Glomerular endothelial cell (primary cell): Measurements from ENCODE around the gene PI4K2A. TPM values are rescaled to one million over a fixed set of nuclear protein-coding genes. Genes with fewer than 3 reads are reported as not detected.

Experiments
- DNase-seq: peaks from one replicate; pipeline ENCODE4 v3.0.0-alpha.2; 2011; ENCODE audit warnings: low read depth, low spot score; ENCODE audit errors: extremely low read depth
- total RNA-seq: library from RNA; depleted of rRNA; stranded (reverse); fragments of >200 nt; gene quantifications from 2 replicates; pipeline ENCODE4 v1.2.3, GENCODE V29; 2015

PI4K2A gene
- 26.6 and 30.3 TPM in 2 replicates for total RNA-seq

DNA sequence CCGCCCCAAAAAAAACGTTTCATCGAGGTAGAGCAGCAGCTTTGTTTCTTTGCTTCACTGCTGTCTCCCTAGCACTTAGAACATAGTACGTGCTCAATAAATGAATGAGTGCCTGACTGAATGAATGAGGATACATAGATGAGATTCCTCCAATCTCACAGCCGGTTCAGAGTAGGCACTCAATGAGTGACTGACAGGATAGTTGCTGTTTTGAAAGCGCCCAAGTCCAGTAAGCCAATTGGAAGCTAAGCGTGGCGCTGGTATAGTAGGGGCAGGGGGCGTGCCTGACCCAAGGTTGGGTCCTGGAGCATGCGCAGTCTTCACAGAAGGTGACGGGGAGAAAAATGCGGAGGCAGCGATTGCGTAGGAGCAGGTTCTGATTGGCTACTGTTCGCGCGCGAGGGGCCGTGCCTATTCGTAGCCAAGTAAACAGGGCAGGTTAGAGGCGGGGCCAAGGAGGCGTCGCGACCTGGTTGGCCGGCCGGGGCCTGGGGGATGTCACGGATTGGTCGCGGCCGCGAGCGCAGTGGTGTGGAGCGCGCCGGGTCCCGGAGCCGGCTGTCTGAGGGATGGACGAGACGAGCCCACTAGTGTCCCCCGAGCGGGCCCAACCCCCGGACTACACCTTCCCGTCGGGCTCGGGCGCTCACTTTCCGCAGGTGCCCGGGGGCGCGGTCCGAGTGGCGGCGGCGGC, at the start of gene PI4K2A:
Gene PI4K2A (plus strand): TSS at position 498 of the 694 bp plus-strand sequence. CDS start 72 bp downstream, at position 570.
- DNase-seq, result peak; percentile 97

DNA sequence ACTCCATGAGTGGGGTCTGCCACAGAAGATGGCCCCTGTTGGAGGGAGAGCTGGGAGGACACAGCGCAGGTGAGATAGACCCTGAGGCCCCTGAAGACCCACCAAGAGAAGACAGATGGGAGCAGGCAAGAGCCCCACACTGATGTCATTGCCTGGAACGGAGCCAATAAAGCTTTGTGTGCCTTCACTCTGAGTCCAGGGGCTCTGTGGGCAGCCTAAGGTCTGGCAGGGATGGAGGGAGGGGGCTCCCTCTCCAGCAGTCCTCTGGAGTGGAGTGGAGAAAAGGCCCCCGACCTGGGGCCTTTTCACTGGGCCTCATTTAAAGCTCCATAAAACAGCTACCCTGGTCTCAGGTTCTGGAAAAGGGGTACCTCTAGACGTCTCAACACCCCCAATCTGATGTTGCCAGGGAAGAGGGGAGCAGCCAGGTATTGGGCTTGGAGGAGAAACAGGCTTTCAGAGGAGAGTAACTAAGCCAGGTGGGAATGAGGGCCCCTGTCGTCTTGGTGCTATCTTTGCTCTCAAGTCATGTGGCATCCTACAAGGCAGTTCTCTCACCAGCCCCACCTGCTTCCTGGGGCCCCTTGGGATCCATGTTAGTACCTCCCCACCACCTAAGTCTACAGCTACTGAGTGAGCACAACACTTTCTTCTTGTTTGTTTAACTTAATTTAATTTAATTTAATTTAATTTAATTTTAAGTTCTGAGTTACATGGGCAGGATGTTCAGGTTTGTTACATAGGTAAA, 49.5 kb upstream of the PI4K2A start:
- no peak for DNase-seq

DNA sequence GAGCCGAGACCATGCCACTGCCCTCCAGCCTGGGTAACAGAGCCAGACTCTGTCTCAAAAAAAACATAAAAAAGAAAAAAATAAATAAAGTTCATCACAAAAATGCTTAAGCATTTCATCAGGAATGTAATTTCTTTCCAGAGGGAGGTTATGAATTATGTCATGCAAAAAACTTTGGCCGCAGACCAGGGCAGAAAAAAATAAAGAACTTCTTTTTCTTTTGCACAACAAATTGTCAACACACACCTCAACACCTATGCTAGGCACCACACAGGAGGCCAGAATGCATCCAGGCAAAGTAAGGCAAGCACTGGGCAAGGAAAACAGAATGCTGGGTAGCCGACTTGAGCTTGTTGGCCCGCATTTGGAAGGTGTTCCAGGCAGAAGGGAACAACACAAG, 47.0 kb upstream of the PI4K2A start:
- DNase-seq, result no peak

DNA sequence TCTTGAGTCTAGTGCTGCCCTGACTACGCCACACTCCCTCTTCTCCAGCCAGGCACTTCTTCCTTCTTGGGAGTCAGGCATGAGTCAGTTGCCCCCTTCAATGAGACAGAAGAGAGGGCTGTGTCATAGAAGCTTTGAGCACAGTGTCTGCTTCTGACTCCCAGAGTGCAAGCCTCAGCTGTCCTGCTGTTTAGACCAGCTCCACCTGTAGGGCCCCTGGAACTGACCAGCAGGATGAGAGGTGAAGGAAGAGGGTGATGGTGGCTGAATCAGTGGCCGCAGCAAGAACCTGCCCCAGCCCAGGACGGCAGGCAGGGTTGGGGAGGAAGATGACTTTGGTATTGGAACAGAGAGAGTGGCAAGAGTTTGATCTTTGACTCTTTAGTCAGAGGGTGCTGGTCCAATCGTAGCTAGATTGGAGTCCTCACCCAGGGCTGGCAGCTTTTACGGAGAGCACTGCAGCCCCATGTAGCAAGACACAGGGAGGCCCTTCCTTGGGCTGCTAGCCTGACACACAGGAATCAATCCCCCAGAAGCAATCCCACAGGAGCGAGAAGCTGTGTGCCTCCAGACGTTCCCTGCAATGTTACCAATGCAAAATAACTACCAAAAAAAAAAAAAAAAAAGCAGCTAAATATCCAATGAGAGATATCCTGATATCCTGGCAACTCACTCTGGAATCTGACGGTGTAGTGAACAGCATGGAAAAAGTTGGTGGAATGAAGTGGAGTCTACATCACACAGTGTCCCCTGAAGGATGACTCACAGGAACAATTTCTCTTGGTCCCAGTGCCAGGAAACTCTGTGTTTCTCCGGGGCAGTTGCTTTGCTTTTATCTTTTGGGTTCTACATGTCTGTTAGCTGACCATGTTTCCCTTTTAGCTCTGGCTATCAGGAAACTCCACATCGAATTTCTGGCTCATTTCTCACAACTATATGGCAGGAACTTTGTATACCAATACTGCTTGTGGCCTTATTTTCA, 44.1 kb upstream of the PI4K2A start:
- peak; percentile 93 for DNase-seq

DNA sequence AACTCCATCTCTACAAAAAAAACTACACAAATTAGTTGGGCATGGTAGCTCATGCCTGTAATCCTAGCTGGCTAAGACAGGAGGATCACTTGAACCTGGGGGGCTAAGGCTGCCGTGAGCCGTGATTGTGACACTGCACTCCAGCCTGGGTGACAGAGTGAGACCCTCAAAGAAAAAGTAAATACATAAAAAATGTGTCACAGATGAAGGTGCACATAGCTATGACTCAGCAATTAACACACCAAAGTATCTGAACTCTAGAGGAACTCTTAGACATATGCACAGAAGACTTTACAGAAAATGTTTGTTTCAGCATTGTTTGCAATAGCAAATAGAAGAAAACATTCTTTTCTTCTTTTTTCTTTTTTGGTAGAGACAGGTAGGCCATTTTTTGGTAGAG, 42.7 kb upstream of the PI4K2A start:
- no peak for DNase-seq

DNA sequence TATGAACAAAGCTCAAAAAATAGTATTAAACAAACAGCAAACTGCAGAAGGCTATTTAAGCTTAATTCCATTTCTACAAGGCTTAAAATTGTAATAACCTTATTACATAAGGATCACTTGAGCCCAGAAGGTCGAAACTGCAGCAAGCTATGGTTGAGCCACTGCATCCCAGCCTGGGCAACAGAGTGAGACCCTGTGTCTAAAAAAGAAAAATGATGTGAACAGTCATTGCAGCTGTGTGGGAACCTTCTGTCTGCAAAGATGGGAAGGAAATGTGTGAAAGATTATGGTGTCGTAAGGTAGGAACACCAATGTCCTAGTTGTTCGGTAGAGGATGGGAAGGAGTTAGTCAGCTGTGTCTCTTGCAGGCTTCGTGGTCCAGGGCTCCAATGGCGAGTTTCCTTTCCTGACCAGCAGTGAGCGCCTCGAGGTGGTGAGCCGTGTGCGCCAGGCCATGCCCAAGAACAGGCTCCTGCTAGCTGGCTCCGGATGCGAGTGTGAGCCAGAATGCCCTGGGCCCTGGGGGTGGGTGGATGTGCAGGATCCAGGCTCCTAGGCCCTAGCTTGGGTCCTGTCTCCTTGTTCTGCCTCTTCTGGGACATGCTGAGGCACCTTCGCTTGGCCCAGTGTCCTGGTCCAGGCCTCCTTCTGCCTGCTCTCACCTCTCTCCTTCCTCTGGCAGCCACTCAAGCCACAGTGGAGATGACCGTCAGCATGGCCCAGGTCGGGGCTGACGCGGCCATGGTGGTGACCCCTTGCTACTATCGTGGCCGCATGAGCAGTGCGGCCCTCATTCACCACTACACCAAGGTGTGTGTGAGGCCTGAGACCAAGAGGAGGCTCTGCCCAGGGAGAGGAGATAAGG, 41.8 kb upstream of the PI4K2A start:
- no peak for DNase-seq

DNA sequence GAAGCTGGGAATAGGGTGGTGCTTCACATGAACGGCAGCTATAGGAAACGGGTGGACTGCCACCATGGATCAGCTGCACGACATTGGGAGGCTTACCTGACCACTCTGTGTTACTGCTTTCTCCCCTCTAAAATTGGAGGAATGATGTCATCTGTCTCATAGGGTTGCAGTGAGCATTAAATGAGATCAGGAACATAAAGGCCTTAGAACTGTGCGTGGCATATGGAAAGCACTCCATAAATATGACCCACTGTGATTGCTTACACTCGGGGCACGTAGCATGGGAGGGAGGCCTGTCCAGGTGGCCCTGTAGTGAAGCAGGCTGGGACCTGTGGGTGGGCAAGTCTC, 41.2 kb upstream of the PI4K2A start:
- no peak for DNase-seq

DNA sequence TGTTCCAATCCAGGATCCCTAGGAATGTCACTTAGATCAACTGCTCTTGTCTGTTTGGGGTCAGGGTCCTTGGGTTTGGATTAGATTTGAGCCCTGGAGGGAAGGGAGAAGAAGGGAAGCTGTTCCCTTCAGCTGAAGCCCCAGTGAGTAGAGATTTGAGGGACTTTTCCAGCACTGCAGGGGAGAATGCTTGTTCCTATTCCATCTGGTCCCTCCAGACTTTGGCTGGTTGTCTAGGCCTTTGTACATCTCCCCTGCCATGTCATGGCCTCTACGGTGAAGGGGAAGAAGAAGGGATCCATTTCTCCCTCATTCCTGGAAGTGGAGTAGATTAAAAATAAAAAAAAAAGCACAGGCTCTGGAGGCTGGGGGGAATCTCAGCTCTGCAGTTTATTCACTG, 39.9 kb upstream of the PI4K2A start:
- no peak for DNase-seq

DNA sequence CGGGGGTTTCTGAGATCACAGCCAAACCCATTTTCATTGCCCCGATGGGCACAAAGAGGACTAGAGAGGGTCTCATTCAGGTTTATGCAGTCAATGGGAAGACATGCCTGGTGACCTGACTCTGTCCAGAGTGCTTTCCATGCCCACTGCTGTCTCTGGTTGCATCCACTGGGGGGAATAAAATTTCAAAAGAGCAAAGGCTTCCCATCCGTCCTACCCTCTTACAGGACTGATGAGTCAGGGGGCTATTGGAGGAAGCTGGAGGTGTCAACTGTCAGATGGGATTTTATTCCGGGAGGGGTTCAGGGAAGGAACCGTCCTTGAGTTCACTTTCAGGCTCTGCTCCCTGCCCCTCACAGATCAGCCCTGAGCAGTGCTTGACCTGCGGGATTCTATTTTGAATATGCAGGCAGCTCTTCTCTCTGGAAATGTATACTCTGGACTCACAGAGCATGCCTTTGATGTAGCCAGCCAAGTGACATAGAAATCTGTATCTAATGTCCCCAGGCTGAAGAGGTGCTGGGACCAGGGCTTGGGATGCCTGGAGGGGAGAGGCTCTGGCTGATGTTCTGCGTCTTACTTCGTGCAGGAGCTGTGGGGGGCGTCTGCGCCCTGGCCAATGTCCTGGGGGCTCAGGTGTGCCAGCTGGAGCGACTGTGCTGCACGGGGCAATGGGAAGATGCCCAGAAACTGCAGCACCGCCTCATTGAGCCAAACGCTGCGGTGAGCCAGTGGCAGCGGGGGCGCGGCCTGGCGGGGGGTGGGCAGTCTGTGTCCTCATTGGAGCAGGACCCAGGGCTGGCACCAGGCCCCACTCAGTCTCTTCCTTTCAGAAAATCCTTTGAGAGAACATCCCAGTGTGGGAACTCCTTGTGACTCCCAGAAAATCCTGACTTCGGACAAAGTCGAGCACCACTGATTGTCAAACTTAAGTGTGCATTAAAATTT, 38.9 kb upstream of the PI4K2A start:
- DNase-seq, result no peak

DNA sequence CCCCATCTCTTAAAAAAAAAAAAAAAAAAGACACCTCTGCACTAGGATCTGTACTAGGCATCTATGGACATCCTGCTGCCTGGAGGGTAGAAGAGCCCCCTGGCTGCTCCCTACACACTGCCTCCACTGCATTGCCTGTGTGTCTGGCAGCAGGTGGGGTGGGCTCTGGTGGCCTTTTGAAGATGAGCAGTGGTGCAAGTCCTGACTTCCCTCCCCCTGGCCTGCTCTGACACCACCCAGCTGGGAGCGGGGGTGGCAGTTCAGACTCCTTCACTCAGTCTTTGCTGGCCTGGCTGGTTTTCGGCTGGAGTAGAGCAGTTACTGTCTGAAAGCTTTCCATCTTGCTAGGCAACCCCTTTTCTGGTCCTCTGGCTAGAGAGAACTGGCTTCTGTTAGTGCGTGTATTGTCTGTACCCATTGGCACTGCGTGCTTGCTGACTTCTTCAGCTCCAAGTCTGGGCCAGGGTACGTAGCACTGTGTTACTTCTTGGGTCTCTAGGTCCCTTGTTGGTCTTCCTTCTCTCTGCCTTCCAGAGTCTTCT, 33.3 kb upstream of the PI4K2A start:
- DNase-seq, result no peak

DNA sequence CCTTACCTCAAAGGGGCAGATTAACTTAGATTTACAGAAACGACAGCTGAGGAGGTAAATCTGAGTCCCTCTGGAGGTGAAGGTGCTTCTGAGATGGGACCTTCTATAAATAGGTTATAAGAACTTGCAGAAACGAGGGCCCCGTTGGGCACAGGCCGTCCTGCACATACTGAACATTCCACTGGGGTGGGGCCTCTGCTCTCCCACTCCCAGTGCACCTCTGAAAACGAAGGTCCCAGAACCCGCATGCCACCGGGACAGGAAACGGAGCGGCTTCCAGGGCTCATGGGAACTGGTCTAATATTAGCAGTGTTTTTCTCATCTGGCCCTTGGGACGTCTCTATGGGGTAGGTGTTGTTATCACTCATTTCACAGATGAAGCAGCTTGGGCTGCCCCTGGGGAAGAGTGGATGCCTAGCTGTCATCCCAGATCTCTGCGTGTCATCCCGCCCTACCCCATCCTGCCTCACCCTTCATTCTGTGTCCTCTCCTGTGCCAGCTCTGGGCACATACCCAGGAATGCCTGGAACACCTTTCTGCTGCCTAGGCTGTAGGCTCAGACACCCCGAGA, 31.4 kb upstream of the PI4K2A start:
- no peak for DNase-seq

DNA sequence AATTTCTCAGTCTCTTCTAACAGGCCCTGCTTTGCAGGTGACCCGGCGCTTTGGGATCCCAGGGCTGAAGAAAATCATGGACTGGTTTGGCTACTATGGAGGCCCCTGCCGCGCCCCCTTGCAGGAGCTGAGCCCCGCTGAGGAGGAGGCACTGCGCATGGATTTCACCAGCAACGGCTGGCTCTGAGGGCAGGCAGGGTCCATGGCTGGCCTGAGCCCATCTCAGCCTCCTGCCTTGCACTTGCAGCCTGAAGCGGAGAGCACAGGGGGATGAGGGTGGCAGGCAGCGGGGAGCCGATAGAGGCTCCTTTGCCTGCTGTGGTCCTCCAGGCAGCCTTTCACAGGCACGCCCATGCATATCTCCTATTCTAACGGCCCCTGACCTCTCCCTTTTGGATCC, 29.0 kb upstream of the PI4K2A start:
- no peak for DNase-seq

DNA sequence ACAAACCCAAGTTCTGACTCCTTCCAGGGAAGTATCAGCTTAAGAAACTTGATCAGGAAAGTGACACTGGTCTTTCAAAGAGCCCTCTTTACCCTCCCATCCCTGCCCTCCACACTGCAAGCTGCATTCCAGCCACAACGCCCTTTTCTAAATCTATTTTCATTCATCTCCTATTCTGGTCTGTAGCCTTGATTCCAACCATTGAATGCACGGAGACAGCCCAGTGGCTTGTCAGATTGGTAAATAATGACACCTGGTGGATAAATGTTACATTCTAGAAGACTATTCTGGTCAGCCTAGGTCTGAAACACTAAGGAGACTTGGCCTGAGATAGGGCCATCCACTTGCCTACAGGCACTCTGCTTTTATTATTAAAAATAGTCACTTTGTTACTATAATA, 28.1 kb upstream of the PI4K2A start:
- peak; percentile 54 for DNase-seq

DNA sequence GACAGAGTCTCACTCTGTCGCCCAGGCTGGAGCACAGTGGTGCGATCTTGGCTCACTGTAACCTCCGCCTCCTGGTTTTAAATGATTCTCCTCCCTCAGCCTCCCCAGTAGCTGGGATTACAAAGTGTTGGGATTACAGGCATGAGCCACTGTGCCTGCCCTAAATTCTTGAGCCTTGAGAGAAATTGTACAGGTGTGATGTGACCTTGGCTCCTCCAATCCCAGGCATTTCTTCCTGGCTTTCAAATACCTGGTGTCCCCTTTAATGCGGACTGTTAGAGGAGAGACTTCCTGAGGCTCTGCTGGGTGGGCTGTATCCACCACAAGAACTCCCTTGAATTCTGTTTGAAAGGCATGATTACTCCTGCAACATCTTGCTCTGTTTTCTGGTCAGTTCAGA, 22.2 kb upstream of the PI4K2A start:
- no peak for DNase-seq

DNA sequence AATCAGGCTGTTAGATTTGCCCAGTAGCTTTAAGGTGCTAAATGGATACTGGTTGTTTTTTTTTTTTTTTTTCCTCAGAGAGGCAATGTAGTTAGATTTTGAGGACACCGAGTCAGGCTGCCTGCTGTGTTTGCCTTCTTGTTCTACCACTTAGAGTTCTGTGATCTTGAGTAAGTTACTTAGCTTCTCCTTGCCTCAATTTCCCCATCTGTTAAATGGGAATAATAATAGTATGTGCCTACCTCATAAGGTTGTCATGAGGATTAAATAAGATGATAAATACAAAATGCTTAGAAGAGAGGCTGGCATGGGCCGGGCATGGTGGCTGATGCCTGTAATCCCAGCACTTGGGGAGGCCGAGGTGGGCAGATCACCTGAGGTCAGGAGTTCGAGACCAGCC, 21.7 kb upstream of the PI4K2A start:
- no peak for DNase-seq

DNA sequence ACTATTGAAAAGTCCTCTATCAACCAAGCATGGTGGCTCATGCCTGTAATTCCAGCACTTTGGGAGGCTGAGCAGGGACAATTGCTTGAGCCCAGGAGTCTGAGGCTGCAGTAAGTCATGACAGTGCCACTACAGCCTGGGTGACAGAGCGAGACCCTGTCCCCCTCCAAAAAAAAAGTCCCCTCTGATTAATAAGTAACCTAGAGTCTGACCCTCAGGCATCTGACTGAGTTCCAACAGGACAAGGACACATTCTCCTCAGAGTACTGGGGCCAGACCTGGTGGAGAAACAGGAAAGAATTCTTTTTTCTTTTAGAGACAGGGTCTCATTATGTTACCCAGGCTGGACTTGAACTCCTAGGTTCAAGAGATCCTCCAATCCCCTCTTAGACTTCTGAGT, 17.2 kb upstream of the PI4K2A start:
- no peak for DNase-seq

DNA sequence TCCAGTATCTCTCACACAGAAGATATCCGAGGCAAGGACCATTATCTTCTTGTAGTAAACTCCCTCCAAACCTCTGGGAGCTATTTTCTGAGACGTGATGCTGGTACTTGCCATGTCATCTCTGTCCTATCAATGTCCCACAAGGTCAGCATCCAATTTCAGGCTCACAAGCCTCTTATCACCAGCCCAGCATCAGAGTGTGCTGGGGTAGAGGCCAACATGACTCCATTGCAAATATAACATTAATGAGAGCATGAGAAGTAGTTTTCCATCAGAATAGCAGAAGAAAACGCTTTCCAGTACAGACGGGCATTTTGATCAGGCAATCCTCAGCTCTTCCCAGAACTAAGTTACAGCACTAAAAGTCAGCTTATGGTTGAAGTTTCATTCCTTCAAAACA, 12.7 kb upstream of the PI4K2A start:
- no peak for DNase-seq

DNA sequence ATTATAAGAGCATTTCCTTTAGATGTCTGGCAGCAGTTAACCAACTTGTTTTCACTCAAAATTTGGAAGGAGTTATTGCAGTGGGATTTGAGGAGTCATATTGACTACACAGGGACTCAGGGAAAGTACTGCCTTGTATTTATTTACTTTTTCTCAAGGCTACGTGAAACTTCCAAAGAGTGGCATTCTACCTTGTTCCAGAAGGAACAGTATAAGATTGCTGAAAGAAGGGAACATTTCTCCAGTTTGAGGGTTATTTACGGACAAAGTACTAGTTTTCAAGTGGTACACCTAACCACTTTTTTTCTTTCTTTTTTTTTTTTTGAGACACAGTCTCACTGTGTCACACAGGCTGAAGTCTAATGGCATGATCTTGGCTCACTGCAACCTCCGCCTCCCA, 12.2 kb upstream of the PI4K2A start:
- no peak for DNase-seq

DNA sequence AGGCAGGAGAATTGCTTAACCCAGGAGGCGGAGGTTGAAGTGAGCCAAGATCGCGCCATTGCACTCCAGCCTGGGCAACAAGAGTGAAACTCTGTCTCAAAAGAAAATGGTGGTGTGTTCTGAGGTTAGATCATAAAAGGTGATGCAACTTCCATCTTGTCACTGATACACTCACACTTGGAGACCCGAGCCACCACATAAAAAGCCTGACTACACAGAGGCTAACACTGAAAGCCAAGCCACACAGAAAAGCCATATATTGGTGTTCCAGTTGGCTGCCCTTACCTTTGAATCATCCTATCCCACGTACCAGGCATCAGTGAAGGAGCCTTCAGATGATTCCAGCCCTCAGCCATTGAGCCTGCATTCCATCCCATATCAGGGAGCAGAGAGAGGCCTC, 11.2 kb upstream of the PI4K2A start:
- no peak for DNase-seq
